CD4-positive, alpha-beta T cell (primary cell): ENCODE results near the gene KCND3. TPM values are rescaled to one million over a fixed set of nuclear protein-coding genes. Genes with fewer than 3 reads are reported as not detected.

Experiments used
- ATAC-seq: fragments of 200-7000 bp; cut with Tn5 transposase; one replicate; pipeline ENCODE4 v1.10.0; 2022; ENCODE audit warnings: mild to moderate bottlenecking; ENCODE audit not compliant: poor library complexity
- CTCF ChIA-PET: fragments of 350-600 bp; sonication (Branson Sonifier 250); formaldehyde crosslinking; loops from one replicate; lab custom pipeline; 2021; ENCODE audit warnings: antibody characterized with exemption, inconsistent platforms; lab: Charles Lee
- POLR2A ChIA-PET: fragments of 350-600 bp; sonication (Branson Sonifier 250); formaldehyde crosslinking; loops from one replicate; lab custom pipeline; 2021; ENCODE audit warnings: antibody characterized with exemption, inconsistent platforms; lab: Charles Lee
- DNase-seq, 14 experiments: peaks; one replicate each; pipeline ENCODE4 v3.0.0-alpha.2; 2013 to 2020; ENCODE audit warnings: mixed read lengths in 2 of 14
- H3K27ac ChIP-seq, 2 donors: one replicate each; pipeline versions ENCODE4 v1.5.1 to v1.7.0; 2013; ENCODE audit warnings: low read length in 2 of 2, low read depth in 1 of 2, mild to moderate bottlenecking in 1 of 2
- H3K27me3 ChIP-seq, 2 experiments: 1 replicate in 1 of 2; 2 replicates in 1 of 2; pipeline versions ENCODE4 v1.6.1 to v1.7.0; 2013; ENCODE audit warnings: low read length in 2 of 2, control low read depth in 1 of 2, mild to moderate bottlenecking in 1 of 2, moderate library complexity in 1 of 2; ENCODE audit not compliant: insufficient read depth in 2 of 2, control insufficient read depth in 1 of 2
- H3K36me3 ChIP-seq: one replicate; pipeline ENCODE4 v1.6.1; 2013; ENCODE audit warnings: low read length, control low read depth; ENCODE audit not compliant: insufficient read depth
- H3K4me1 ChIP-seq: one replicate; pipeline ENCODE4 v1.6.1; 2013; ENCODE audit warnings: low read length, control low read depth; ENCODE audit not compliant: insufficient read depth
- H3K4me3 ChIP-seq: one replicate; pipeline ENCODE4 v1.5.1; 2013; ENCODE audit warnings: mild to moderate bottlenecking, low read length, moderate library complexity
- H3K9me3 ChIP-seq, 2 experiments: 1 replicate in 1 of 2; 2 replicates in 1 of 2; pipeline versions ENCODE4 v1.6.1 to v1.7.0; 2013; ENCODE audit warnings: low read length in 2 of 2, mild to moderate bottlenecking in 2 of 2, control low read depth in 1 of 2, moderate library complexity in 1 of 2; ENCODE audit not compliant: control insufficient read depth in 1 of 2, insufficient read depth in 1 of 2
- H3K27ac Mint-ChIP-seq: one replicate; pipeline ENCODE4 v1.8.0; 2020; ENCODE audit warnings: mixed read lengths
- H3K27me3 Mint-ChIP-seq: one replicate; pipeline ENCODE4 v1.8.0; 2021; ENCODE audit warnings: mixed read lengths
- H3K36me3 Mint-ChIP-seq: one replicate; pipeline ENCODE4 v1.8.0; 2021; ENCODE audit warnings: low read depth, mixed read lengths
- H3K4me1 Mint-ChIP-seq: one replicate; pipeline ENCODE4 v1.8.0; 2021; ENCODE audit warnings: low read depth, mixed read lengths
- H3K4me3 Mint-ChIP-seq: one replicate; pipeline ENCODE4 v1.8.0; 2020; ENCODE audit warnings: mild to moderate bottlenecking, mixed read lengths
- H3K9me3 Mint-ChIP-seq: one replicate; pipeline ENCODE4 v1.8.0; 2020; ENCODE audit warnings: mixed read lengths
- intact Hi-C, 2 experiments: fragments of 100-400 bp; cut with DNase I in 1 of 2; cut with micrococcal nuclease in 1 of 2; formaldehyde crosslinking; loops; one replicate each; pipeline versions ENCODE4 v1.15.1 to v1.9.0; 2023 to 2025; cut with DNase I, micrococcal nuclease
- total RNA-seq, 174 experiments: library from RNA in 2 of 174; stranded (reverse) in 2 of 174; gene quantifications; one replicate each; pipeline ENCODE4 v1.2.3 and lab custom pipeline; 2021 to 2026
- TF ChIP-seq, protein P1 (sequence below): fragments of 200-600 bp; IDR thresholded peaks from one replicate; pipeline ENCODE4 v1.8.0; 2022; ENCODE audit warnings: antibody characterized with exemption, mild to moderate bottlenecking

KCND3 gene
- total RNA-seq, 2 experiments from 2014 or later = 0.05 TPM; not detected in 1

DNA sequence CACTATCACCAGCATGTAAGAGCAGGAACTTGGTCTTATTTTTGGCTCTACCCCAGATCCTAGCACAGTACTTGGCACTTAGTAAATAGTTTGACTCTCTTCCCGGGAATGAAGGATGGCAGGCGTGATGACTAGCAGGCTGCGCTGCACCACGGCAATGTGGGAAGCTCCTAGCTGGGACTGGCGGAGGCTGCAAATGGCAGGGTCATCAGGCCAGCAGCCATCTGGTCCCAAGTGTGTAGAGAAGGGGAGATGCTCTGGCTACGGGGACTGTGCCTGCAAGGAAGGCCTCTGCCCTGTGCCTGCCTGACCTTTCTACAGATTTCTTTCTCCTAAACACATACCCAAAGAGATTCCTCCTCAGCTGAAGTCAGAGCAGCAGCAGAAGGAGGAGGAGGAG lies 95.0 kb downstream of the KCND3 start:
- no peaks in the 10 kb centered on the region for H3K36me3 Mint-ChIP-seq
- CTCF ChIA-PET = no interaction called here
- Histone ChIP-seq H3K27me3 (peaks cover 2 to 20% of the 10 kb centered on the region in 2 experiments), H3K27ac (no peak overlapping the region), H3K9me3 (no peaks in the 10 kb centered on the region), H3K4me1 (no peaks in the 10 kb centered on the region), H3K36me3 (no peaks in the 10 kb centered on the region), H3K4me3 (no peak overlapping the region)
- no peaks in the 10 kb centered on the region for H3K9me3 Mint-ChIP-seq
- H3K4me1 Mint-ChIP-seq = no peaks in the 10 kb centered on the region
- TF ChIP-seq, protein P1, sequence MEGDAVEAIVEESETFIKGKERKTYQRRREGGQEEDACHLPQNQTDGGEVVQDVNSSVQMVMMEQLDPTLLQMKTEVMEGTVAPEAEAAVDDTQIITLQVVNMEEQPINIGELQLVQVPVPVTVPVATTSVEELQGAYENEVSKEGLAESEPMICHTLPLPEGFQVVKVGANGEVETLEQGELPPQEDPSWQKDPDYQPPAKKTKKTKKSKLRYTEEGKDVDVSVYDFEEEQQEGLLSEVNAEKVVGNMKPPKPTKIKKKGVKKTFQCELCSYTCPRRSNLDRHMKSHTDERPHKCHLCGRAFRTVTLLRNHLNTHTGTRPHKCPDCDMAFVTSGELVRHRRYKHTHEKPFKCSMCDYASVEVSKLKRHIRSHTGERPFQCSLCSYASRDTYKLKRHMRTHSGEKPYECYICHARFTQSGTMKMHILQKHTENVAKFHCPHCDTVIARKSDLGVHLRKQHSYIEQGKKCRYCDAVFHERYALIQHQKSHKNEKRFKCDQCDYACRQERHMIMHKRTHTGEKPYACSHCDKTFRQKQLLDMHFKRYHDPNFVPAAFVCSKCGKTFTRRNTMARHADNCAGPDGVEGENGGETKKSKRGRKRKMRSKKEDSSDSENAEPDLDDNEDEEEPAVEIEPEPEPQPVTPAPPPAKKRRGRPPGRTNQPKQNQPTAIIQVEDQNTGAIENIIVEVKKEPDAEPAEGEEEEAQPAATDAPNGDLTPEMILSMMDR = no peak
- intact Hi-C loops = no loop called here
- peaks cover 34% of the 10 kb centered on the region for H3K27me3 Mint-ChIP-seq
- ATAC-seq (no peak), DNase-seq (no peak)
- POLR2A ChIA-PET = no interaction called here
- H3K27ac Mint-ChIP-seq = no peak overlapping the region
- H3K4me3 Mint-ChIP-seq = no peak overlapping the region

DNA sequence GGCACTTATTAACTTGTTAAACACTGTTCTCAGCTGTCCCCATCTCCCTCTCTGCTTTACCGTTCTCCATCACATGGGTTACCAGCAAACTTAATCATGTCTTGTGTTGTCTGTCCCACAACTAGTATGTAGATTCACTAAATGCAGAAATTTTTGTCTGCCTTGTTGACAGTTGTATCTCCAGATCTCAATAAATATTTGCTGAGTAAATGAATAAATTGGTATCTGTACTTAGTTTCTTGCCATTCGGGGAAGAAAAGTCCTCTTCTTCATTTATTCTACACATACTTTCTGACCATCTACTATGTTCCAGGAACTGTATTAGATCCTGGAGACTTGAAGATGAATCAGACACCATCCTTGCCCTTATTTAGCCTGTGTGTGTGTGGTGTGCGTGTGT lies 97.9 kb downstream of the KCND3 start:
- intact Hi-C loops = no loop called here
- Histone ChIP-seq H3K36me3 (no peaks in the 10 kb centered on the region), H3K4me3 (no peak overlapping the region), H3K4me1 (peaks cover 4% of the 10 kb centered on the region), H3K9me3 (no peaks in the 10 kb centered on the region), H3K27ac (no peak overlapping the region), H3K27me3 (peaks cover 0 to 24% of the 10 kb centered on the region in 2 experiments)
- ATAC-seq (no peak), DNase-seq (no peak)
- Mint-ChIP-seq H3K9me3 (no peaks in the 10 kb centered on the region), H3K27me3 (peaks cover 24% of the 10 kb centered on the region), H3K4me3 (no peak overlapping the region), H3K36me3 (no peaks in the 10 kb centered on the region), H3K27ac (no peak overlapping the region), H3K4me1 (no peaks in the 10 kb centered on the region)
- TF ChIP-seq, protein P1 = no peak
- ChIA-PET CTCF (no interaction called here), POLR2A (no interaction called here)

DNA sequence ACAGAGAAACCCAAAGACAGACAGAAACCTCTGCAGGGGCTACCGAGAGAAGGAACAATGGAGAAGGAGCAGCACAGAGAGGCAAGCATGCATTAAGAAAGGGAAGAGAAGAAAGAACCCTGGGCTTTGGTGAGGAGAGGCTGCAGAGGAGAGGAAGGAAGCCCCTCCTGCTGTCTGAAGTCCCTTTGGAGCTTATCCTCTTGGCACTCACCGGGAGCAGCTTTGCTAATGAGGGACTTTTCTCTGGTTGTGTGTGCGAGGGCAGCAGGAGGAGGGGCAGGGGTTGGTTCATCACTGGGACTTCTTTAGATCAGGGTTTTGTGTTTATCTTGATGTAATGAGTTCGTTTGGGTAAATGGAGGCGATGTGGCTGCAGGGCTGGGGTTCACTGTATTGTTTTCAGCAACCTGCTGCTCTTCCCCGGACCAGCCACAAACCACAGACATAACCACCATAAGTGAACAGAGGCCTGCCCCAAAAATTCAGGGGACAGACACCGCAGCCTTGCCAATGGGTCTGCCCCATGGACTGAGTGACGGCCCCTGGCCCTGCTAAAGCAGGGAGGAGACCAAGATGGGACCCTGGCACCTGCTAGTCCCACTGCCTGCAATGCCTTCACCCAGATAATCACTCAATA lies 100.6 kb downstream of the KCND3 start:
- ATAC-seq (no peak), DNase-seq (no peak)
- Histone ChIP-seq H3K9me3 (no peaks in the 10 kb centered on the region), H3K36me3 (no peaks in the 10 kb centered on the region), H3K4me1 (peaks cover 4% of the 10 kb centered on the region), H3K27me3 (peaks cover 1 to 6% of the 10 kb centered on the region in 2 experiments), H3K27ac (no peak overlapping the region), H3K4me3 (no peak overlapping the region)
- POLR2A ChIA-PET = no interaction called here
- intact Hi-C loops = no loop called here
- TF ChIP-seq, protein P1 = no peak
- H3K9me3 Mint-ChIP-seq = no peaks in the 10 kb centered on the region
- no peak overlapping the region for H3K27ac Mint-ChIP-seq
- H3K36me3 Mint-ChIP-seq = no peaks in the 10 kb centered on the region
- CTCF ChIA-PET = interaction anchor here (0.7 kb wide), 1 partner anchor 568 kb away, joined by 4 read pairs; no protein-coding TSS in a partner anchor
- H3K27me3 Mint-ChIP-seq = peaks cover 26% of the 10 kb centered on the region
- H3K4me1 Mint-ChIP-seq = no peaks in the 10 kb centered on the region
- H3K4me3 Mint-ChIP-seq = no peak overlapping the region
